GM12878 (cell line): ENCODE data around the gene TBC1D5. TPM values are rescaled to one million over a fixed set of nuclear protein-coding genes. Genes with fewer than 3 reads are reported as not detected.

Source experiments
- ATAC-seq: fragments of 200-7000 bp; cut with Tn5 transposase; 3 replicates; pipeline ENCODE4 v1.9.1; 2020; ENCODE audit warnings: mild to moderate bottlenecking, moderate library complexity
- BruUV-seq: library from RNA; stranded (reverse); fragments of 400-500 nt; replicated peaks from 2 replicates; lab custom pipeline; 2021; lab: Mats Ljungman, UMichigan
- CTCF ChIA-PET: fragments of 300-600 bp; sonication (Branson Sonifier 250); formaldehyde crosslinking; extraction: SDS; loops from one replicate; lab custom pipeline; 2021; ENCODE audit warnings: inconsistent platforms; lab: Yijun Ruan, JAX
- POLR2A ChIA-PET: fragments of 350-600 bp; formaldehyde crosslinking; extraction: SDS; loops from one replicate; lab custom pipeline; 2021; ENCODE audit warnings: inconsistent platforms; lab: Charles Lee
- RAD21 ChIA-PET: fragments of 300-600 bp; sonication (Branson Sonifier 250); formaldehyde crosslinking; loops from one replicate; lab custom pipeline; 2023; ENCODE audit warnings: antibody characterized with exemption; ENCODE audit not compliant: unreplicated experiment; lab: Charles Lee
- SMC1A ChIA-PET: fragments of 300-600 bp; sonication (Branson Sonifier 250); formaldehyde crosslinking; loops from one replicate; lab custom pipeline; 2023; ENCODE audit not compliant: unreplicated experiment, uncharacterized antibody; lab: Charles Lee
- DNase-seq: peaks from one replicate; pipeline ENCODE4 v3.0.0-alpha.2; 2011; ENCODE audit warnings: low read depth, low spot score
- FAIRE-seq: peaks from 3 replicates; lab custom pipeline; 2011; peaks lifted over from hg19 to GRCh38; lab: Jason Lieb, UNC
- H2AFZ ChIP-seq: 2 replicates; pipeline ENCODE4 v1.6.0; 2011; ENCODE audit warnings: low read depth, low read length, control low read depth; ENCODE audit not compliant: control insufficient read depth
- H3K27ac ChIP-seq: 2 replicates; pipeline ENCODE4 v1.5.1; 2011; ENCODE audit warnings: control low read depth; ENCODE audit not compliant: control insufficient read depth, insufficient read depth
- H3K27me3 ChIP-seq, 2 experiments: replicated peaks in 1 of 2; 2 replicates each; pipeline versions ENCODE4 v1.6.0 to v1.6.1; 2011; ENCODE audit warnings: low read length in 1 of 2; ENCODE audit not compliant: control insufficient read depth in 2 of 2, insufficient read depth in 2 of 2
- H3K36me3 ChIP-seq, 2 experiments: 2 replicates each; pipeline ENCODE4 v1.5.1; 2011; ENCODE audit warnings: low read length in 1 of 2; ENCODE audit not compliant: control insufficient read depth in 2 of 2, insufficient read depth in 2 of 2
- H3K4me1 ChIP-seq: 2 replicates; pipeline ENCODE4 v1.6.1; 2011; ENCODE audit warnings: mild to moderate bottlenecking, low read length, moderate library complexity, mixed read lengths; ENCODE audit not compliant: control insufficient read depth, insufficient read depth
- H3K4me2 ChIP-seq: 2 replicates; pipeline ENCODE4 v1.6.0; 2011; ENCODE audit warnings: control low read depth; ENCODE audit not compliant: control insufficient read depth, insufficient read depth
- H3K4me3 ChIP-seq: fragments of 200-600 bp; sonication (generic); 2 replicates; pipeline ENCODE4 v1.5.1; 2016
- H3K79me2 ChIP-seq: 2 replicates; pipeline ENCODE4 v1.6.0; 2011; ENCODE audit warnings: low read length; ENCODE audit not compliant: control insufficient read depth, insufficient read depth
- H3K9ac ChIP-seq: 2 replicates; pipeline ENCODE4 v1.8.0; 2011; ENCODE audit warnings: low read length, control low read depth, mixed read lengths; ENCODE audit not compliant: control insufficient read depth, insufficient read depth
- H3K9me3 ChIP-seq: replicated peaks from 3 replicates; pipeline ENCODE4 v1.5.1; 2011; ENCODE audit warnings: mild to moderate bottlenecking, low read length; ENCODE audit not compliant: control insufficient read depth, insufficient read depth
- H4K20me1 ChIP-seq: 2 replicates; pipeline ENCODE4 v1.6.0; 2011; ENCODE audit not compliant: control insufficient read depth, insufficient read depth
- EED ChIP-seq: sonication (generic); IDR thresholded peaks from 2 replicates; pipeline ENCODE4 v1.6.1; 2016; ENCODE audit warnings: antibody characterized with exemption, low read depth
- HDAC2 ChIP-seq: fragments of 200-600 bp; sonication (generic); IDR thresholded peaks from 2 replicates; pipeline ENCODE4 v1.6.1; 2017
- IRF4 ChIP-seq: IDR thresholded peaks from 2 replicates; pipeline ENCODE4 v1.6.1; 2011; ENCODE audit warnings: low read depth, low read length
- KAT2A ChIP-seq: conservative IDR thresholded peaks from 2 replicates; pipeline ENCODE4 v1.6.1; 2011; ENCODE audit warnings: low read depth, low read length; ENCODE audit not compliant: control insufficient read depth
- NR2C2 ChIP-seq: IDR thresholded peaks from 2 replicates; pipeline ENCODE4 v1.6.1; 2011; ENCODE audit warnings: borderline replicate concordance, low read depth; ENCODE audit not compliant: control insufficient read depth, insufficient read length
- PML ChIP-seq: IDR thresholded peaks from 2 replicates; pipeline ENCODE4 v1.6.1; 2012; ENCODE audit warnings: low read length, inconsistent platforms
- POU2F2 ChIP-seq: IDR thresholded peaks from 3 replicates; pipeline ENCODE4 v1.6.1; 2011; ENCODE audit warnings: low read depth, mild to moderate bottlenecking, low read length, borderline replicate concordance
- RB1 ChIP-seq: fragments of 450-650 bp; formaldehyde crosslinking; IDR thresholded peaks from 2 replicates; pipeline ENCODE4 v1.6.1; 2017; ENCODE audit warnings: mild to moderate bottlenecking, borderline replicate concordance
- SMAD1 ChIP-seq: fragments of 450-650 bp; IDR thresholded peaks from 2 replicates; pipeline ENCODE4 v1.6.1; 2018; ENCODE audit warnings: mild to moderate bottlenecking, low read depth; ENCODE audit not compliant: partially characterized antibody
- SUPT20H ChIP-seq: IDR thresholded peaks from 2 replicates; pipeline ENCODE4 v1.6.1; 2011; ENCODE audit warnings: low read depth, mild to moderate bottlenecking, low read length, moderate library complexity, borderline replicate concordance; ENCODE audit not compliant: control insufficient read depth
- TBL1XR1 ChIP-seq: IDR thresholded peaks from 2 replicates; pipeline ENCODE4 v1.6.1; 2012; ENCODE audit warnings: low read depth, low read length, improper control_type of control experiment
- in situ Hi-C: fragments of 300-500 bp; cut with MboI; formaldehyde crosslinking; loops from 9 replicates; pipeline ENCODE4 v1.14.3; 2018; ENCODE audit warnings: mixed read lengths
- intact Hi-C: fragments of 100-400 bp; cut with micrococcal nuclease; formaldehyde crosslinking; loops from one replicate; pipeline ENCODE4 v1.14.2; 2022; ENCODE audit not compliant: unreplicated experiment
- polyA plus RNA-seq, 11 experiments: library from polyadenylated mRNA; depleted of rRNA in 4 of 11; unstranded in 6 of 11; stranded (reverse) in 5 of 11; fragments of >200 nt; fragmentation: Nextera tagmentation in 4 of 11; fragmentation: Illumina TruSeq in 1 of 11; extraction: Ambion mirVana in 4 of 11; extraction: Trizol in 1 of 11; gene quantifications; 1 replicate in 1 of 11; 2 replicates in 10 of 11; pipeline versions ENCODE4 v1.2.1 to v1.2.3, GENCODE V29; 2011 to 2016; ENCODE audit warnings: inconsistent platforms in 2 of 11, missing spikeins in 2 of 11, low read depth in 1 of 11
- total RNA-seq, 4 experiments: library from RNA; depleted of rRNA in 3 of 4; stranded (reverse); fragments of >200 nt in 3 of 4; fragmentation: Illumina TruSeq in 1 of 4; extraction: Trizol in 1 of 4; gene quantifications; 2 replicates each; pipeline versions ENCODE4 v1.2.1 to v1.2.3, GENCODE V29; 2013 to 2021

TBC1D5 gene
- total and polyA plus RNA-seq, 10 of the 15 experiments (the other 5 are each of a cell fraction or from before 2014, with no cell fraction given) = 5.5 to 61.0 (median 43.8) TPM

GRCh38 chr3:17235310-17235709 lies 507.1 kb downstream of the TBC1D5 start:
- TF ChIP-seq TBL1XR1 = no peak
- no peak for TF ChIP-seq POU2F2
- TF ChIP-seq KAT2A = no peak
- TF ChIP-seq SUPT20H = no peak
- TF ChIP-seq HDAC2 = no peak
- no peak for TF ChIP-seq NR2C2
- no peak for TF ChIP-seq EED
- no peak for TF ChIP-seq IRF4
- no peak for TF ChIP-seq SMAD1
- no peak for TF ChIP-seq PML
- no peak for TF ChIP-seq RB1
- CTCF ChIA-PET = interaction anchor here (0.6 to 11.2 kb wide), 6 partner anchors 13 to 967 kb away, joined by 3 to 114 read pairs (median 6); partner anchors contain the start of gene PLCL2
- BruUV-seq = no TSS peak
- in situ Hi-C loops = loop anchor here (5.0 kb wide), 1 partner anchor 633 kb away; no protein-coding TSS in a partner anchor
- Histone ChIP-seq H3K9ac (no peak overlapping the region), H3K9me3 (no peaks in the 10 kb centered on the region), H3K4me1 (peaks cover 12% of the 10 kb centered on the region; the same call in 1 of the 2 replicates), H4K20me1 (no peaks in the 10 kb centered on the region), H3K36me3 (no peaks in the 10 kb centered on the region; a peak in 1 of 4 replicates), H3K4me3 (no peak overlapping the region), H3K27me3 (no peaks in the 10 kb centered on the region), H3K27ac (no peak overlapping the region), H3K79me2 (no peaks in the 10 kb centered on the region), H3K4me2 (no peak overlapping the region), H2AFZ (no peak overlapping the region)
- intact Hi-C loops = loop anchor here (10.0 kb wide), 1 partner anchor 971 kb away; the partner anchor contains the start of genes DPH3 and OXNAD1
- SMC1A ChIA-PET = interaction anchor here (0.6 to 5.5 kb wide), 6 partner anchors 8 to 638 kb away, joined by 3 to 77 read pairs (median 4); no protein-coding TSS in a partner anchor
- DNase-seq (no peak), FAIRE-seq (no peak), ATAC-seq (no peak)
- POLR2A ChIA-PET = no interaction called here
- RAD21 ChIA-PET = interaction anchor here (0.7 to 1.0 kb wide), 2 partner anchors 20 to 1946 kb away, joined by 3 to 4 read pairs; no protein-coding TSS in a partner anchor
